GM12892 (cell line): ENCODE results near the gene GYS2.

Experiments
- POLR2A ChIP-seq: IDR thresholded peaks from 2 replicates; pipeline ENCODE4 v1.6.1; 2011; ENCODE audit warnings: low read depth, low read length, control low read depth
- POLR2AphosphoS5 ChIP-seq: IDR thresholded peaks from 2 replicates; pipeline ENCODE4 v1.6.1; 2011; ENCODE audit warnings: low read depth, low read length, control low read depth

DNA sequence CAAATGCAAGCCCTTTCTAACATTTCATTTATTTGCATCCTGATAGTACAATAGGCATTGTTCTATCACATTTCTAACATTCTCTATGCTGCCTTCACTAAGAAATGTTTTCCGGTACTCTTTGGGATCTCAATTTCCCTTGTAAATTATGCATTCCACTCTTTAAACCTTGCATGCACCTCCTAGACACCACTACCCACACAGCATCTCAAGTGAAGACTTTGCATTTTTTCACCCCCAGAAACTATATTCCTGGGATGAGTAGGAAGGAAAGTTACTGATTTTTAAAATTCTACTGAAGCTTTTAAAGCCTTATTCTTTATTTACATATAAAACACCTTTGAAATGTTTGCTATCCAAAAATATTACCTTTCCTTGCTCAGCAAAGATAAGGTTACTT is 27.1 kb downstream of the GYS2 start:
- no peak for TF ChIP-seq POLR2A
- no peak for TF ChIP-seq POLR2AphosphoS5
